ENCODE measurements around the gene TMEM121B.

- no peak for TF ChIP-seq NRF1 (IDR thresholded peaks at IDR 0.05; ENCODE audit: low read depth, low read length)
- no peak for TF ChIP-seq CTCF (IDR thresholded peaks at IDR 0.05)
- TF ChIP-seq RCOR1 (IDR thresholded peaks at IDR 0.05; ENCODE audit: low read length) = no peak
- TF ChIP-seq EP300 (IDR thresholded peaks at IDR 0.05; ENCODE audit: borderline replicate concordance in 1 of 2, low read depth in 1 of 2, low read length in 1 of 2) = no peak
Measured at GRCh38 chr22:17121233-17122195, at the start of gene TMEM121B.
